KMS-11 (cell line): ENCODE data around the gene OR10A4.
"Not testable (repeated sequence)": the region's sequence is repeated elsewhere in the genome, so short reads cannot be mapped to it uniquely, and the experiment has no call there.

Experiments
- H2AFZ ChIP-seq: fragments of 200-600 bp; sonication (generic); 2 replicates; pipeline ENCODE4 v1.6.1; 2016; ENCODE audit warnings: antibody characterized with exemption, mixed run types, low read depth
- H3K27ac ChIP-seq: fragments of 200-600 bp; sonication (generic); 2 replicates; pipeline ENCODE4 v1.6.1; 2016; ENCODE audit warnings: mild to moderate bottlenecking, mixed run types
- H3K27me3 ChIP-seq: fragments of 200-600 bp; sonication (generic); 2 replicates; pipeline ENCODE4 v1.6.1; 2017; ENCODE audit warnings: mild to moderate bottlenecking, low read depth, mixed run types, moderate library complexity; ENCODE audit not compliant: insufficient read depth
- H3K36me3 ChIP-seq: fragments of 200-600 bp; sonication (generic); 2 replicates; pipeline ENCODE4 v1.6.1; 2017; ENCODE audit warnings: mild to moderate bottlenecking, mixed run types; ENCODE audit not compliant: insufficient read depth
- H3K4me1 ChIP-seq: fragments of 200-600 bp; sonication (generic); 2 replicates; pipeline ENCODE4 v1.6.1; 2016; ENCODE audit warnings: mild to moderate bottlenecking, low read depth, mixed run types; ENCODE audit not compliant: poor library complexity, severe bottlenecking
- H3K4me2 ChIP-seq: fragments of 200-600 bp; sonication (generic); 2 replicates; pipeline ENCODE4 v1.7.0; 2016; ENCODE audit warnings: mild to moderate bottlenecking, mixed run types
- H3K4me3 ChIP-seq: fragments of 200-600 bp; sonication (generic); IDR thresholded peaks from 2 replicates; pipeline ENCODE4 v1.6.1; 2017; ENCODE audit warnings: low read depth, low read length, mixed read lengths; ENCODE audit not compliant: insufficient read depth
- H3K79me2 ChIP-seq: fragments of 200-600 bp; sonication (generic); 2 replicates; pipeline ENCODE4 v1.6.1; 2016; ENCODE audit warnings: low read depth, mixed run types; ENCODE audit not compliant: insufficient read depth
- H3K9ac ChIP-seq: fragments of 200-600 bp; sonication (generic); 2 replicates; pipeline ENCODE4 v1.6.1; 2016; ENCODE audit warnings: mild to moderate bottlenecking, mixed run types
- H4K20me1 ChIP-seq: fragments of 200-600 bp; sonication (generic); 2 replicates; pipeline ENCODE4 v1.6.1; 2016; ENCODE audit warnings: mild to moderate bottlenecking, mixed run types; ENCODE audit not compliant: insufficient read depth
- TF ChIP-seq, protein P1 (sequence below): fragments of 200-600 bp; sonication (generic); conservative IDR thresholded peaks from 2 replicates; pipeline ENCODE4 v1.6.1; 2017; ENCODE audit warnings: low read depth, mild to moderate bottlenecking, antibody characterized with exemption, low read length, moderate library complexity, mixed read lengths

Gene OR10A4

GRCh38 chr11:6850526-6850925, 25.9 kb upstream of the OR10A4 start:
- no peaks in the 10 kb centered on the region for H3K4me1 ChIP-seq
- H2AFZ ChIP-seq = no peak overlapping the region
- H3K4me2 ChIP-seq = no peak overlapping the region
- TF ChIP-seq, protein P1, sequence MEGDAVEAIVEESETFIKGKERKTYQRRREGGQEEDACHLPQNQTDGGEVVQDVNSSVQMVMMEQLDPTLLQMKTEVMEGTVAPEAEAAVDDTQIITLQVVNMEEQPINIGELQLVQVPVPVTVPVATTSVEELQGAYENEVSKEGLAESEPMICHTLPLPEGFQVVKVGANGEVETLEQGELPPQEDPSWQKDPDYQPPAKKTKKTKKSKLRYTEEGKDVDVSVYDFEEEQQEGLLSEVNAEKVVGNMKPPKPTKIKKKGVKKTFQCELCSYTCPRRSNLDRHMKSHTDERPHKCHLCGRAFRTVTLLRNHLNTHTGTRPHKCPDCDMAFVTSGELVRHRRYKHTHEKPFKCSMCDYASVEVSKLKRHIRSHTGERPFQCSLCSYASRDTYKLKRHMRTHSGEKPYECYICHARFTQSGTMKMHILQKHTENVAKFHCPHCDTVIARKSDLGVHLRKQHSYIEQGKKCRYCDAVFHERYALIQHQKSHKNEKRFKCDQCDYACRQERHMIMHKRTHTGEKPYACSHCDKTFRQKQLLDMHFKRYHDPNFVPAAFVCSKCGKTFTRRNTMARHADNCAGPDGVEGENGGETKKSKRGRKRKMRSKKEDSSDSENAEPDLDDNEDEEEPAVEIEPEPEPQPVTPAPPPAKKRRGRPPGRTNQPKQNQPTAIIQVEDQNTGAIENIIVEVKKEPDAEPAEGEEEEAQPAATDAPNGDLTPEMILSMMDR = no peak
- H3K27ac ChIP-seq = no peak overlapping the region
- H3K36me3 ChIP-seq = no peaks in the 10 kb centered on the region
- no peaks in the 10 kb centered on the region for H3K27me3 ChIP-seq
- H3K79me2 ChIP-seq = no peaks in the 10 kb centered on the region
- H4K20me1 ChIP-seq = no peaks in the 10 kb centered on the region
- H3K9ac ChIP-seq = no peak overlapping the region
- no peak overlapping the region for H3K4me3 ChIP-seq

DNA sequence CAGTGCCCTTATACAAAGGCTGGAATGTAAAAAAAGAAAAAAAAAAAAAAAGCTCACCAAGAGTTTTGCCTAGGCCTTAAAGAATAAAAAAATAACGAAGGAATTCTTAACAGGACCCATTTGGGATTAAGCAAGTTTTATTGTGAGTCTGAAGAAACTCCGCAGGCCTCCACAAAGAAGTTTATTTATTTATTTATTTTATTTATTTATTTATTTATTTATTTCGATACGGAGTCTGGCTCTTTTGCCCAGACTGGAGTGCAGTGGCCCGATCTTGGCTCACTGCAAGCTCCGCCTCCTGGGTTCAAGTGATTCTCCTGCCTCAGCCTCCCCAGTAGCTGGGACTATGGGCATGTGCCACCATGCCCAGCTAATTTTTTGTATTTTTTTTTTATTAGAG, 21.6 kb upstream of the OR10A4 start:
- not testable (repeated sequence) for H3K4me2 ChIP-seq, H3K36me3 ChIP-seq, H3K4me3 ChIP-seq, H3K4me1 ChIP-seq, H4K20me1 ChIP-seq, H3K27ac ChIP-seq, H3K79me2 ChIP-seq, H3K27me3 ChIP-seq, H3K9ac ChIP-seq, H2AFZ ChIP-seq

DNA sequence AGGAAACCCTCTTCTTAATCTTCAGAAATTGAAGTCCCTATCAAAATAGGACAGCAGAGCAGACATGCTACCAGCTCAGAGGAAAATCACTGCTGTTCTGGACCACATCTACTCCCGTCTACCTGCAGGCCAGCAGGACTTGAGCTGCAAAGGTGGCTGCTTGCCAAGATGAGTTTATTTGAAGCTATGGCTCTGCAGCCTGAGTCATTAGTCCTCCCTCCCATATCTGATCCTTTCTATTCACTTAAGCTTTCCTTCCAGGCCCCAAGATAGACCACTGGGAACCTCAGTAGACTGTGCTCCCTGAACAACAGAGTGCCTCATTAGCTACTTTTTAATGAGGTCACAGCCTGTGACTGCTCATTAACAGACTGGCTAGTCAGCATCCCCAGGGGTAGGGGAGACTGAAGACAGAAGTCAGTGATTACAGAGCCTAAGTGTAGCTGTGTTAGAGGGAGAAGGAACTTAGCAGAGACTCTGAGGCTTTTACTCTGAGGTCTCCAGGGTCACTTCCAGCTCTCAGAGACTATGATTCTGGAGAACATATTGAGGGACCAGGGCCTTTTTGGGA, 20.4 kb upstream of the OR10A4 start:
- no peak overlapping the region for H3K4me2 ChIP-seq
- TF ChIP-seq, protein P1 = no peak

GRCh38 chr11:6856871-6857270, 19.6 kb upstream of the OR10A4 start:
- Histone ChIP-seq H4K20me1 (no peaks in the 10 kb centered on the region), H3K4me3 (no peak overlapping the region), H3K79me2 (no peaks in the 10 kb centered on the region), H3K36me3 (no peaks in the 10 kb centered on the region), H3K9ac (no peak overlapping the region), H3K27me3 (no peaks in the 10 kb centered on the region), H3K27ac (no peak overlapping the region), H3K4me1 (peaks cover 6% of the 10 kb centered on the region), H3K4me2 (no peak overlapping the region), H2AFZ (no peak overlapping the region)
- TF ChIP-seq, protein P1 = no peak

More for the DNA sequence above, 20.4 kb upstream of the OR10A4 start:
- Histone ChIP-seq H2AFZ (no peak overlapping the region), H3K79me2 (no peaks in the 10 kb centered on the region), H3K4me1 (peaks cover 6% of the 10 kb centered on the region), H3K27me3 (no peaks in the 10 kb centered on the region), H4K20me1 (no peaks in the 10 kb centered on the region), H3K27ac (no peak overlapping the region), H3K4me3 (no peak overlapping the region), H3K36me3 (no peaks in the 10 kb centered on the region), H3K9ac (no peak overlapping the region)

- no peaks in the 10 kb centered on the region for H3K79me2 ChIP-seq
- H3K4me3 ChIP-seq = no peak within 1 kb of the TSS
- H3K4me2 ChIP-seq = no peak within 1 kb of the TSS
- no peaks in the 10 kb centered on the region for H3K4me1 ChIP-seq
- H3K27ac ChIP-seq = no peak within 1 kb of the TSS
- TF ChIP-seq, protein P1 = no peak
- no peak within 1 kb of the TSS for H2AFZ ChIP-seq
- no peaks in the 10 kb centered on the region for H3K36me3 ChIP-seq
- no peak within 1 kb of the TSS for H3K9ac ChIP-seq
- no peaks in the 10 kb centered on the region for H3K27me3 ChIP-seq
- H4K20me1 ChIP-seq = no peaks in the 10 kb centered on the region
These were observed 13.5 kb upstream of the OR10A4 start, which contains the start of gene OR10A2 for GRCh38 chr11:6862961-6863360. Gene OR10A2 (plus strand): TSS chr11:6863057. CDS start chr11:6869755, 6,698 bp downstream.
